NCI-H2171 treated with DMSO at 0.1 percent for 48 hours (cell line): Measurements from ENCODE around the gene ANKS1B.
"Not testable (repeated sequence)": the region's sequence is repeated elsewhere in the genome, so short reads cannot be mapped to it uniquely, and the experiment has no call there.

ENCODE experiments used
- DNase-seq: peaks from one replicate; lab custom pipeline; 2025; lab: John Stamatoyannopoulos, UW

The ANKS1B gene

DNA sequence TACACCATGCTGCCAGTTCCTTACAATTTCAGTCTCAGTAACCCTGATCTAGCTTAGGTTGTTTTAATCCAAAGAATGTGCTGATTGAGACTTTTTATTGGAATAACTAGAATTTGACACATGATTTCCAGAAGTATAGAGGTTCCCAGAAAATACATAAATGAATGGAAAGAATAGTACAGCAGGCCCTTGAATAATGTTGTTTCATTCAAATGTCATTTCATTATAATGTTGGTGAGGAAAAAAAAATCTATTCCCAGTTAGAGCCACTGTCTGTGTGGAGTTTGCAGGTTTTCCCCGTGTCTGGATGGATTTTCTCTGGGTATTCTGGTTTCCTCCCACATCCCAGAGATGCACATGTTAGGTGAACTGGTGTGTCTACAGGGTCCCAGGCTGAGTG is 610.7 kb downstream of the ANKS1B start:
- DNase-seq: no peak

GRCh38 chr12:99372257-99372920 is 612.3 kb downstream of the ANKS1B start:
- no peak for DNase-seq

GRCh38 chr12:99370421-99371138 is 614.2 kb downstream of the ANKS1B start:
- no peak for DNase-seq

- DNase-seq: peak; percentile 4
Measured at GRCh38 chr12:99367181-99367580, 617.6 kb downstream of the ANKS1B start.

- no peak for DNase-seq
Measured at GRCh38 chr12:99352269-99352668, 632.5 kb downstream of the ANKS1B start.

GRCh38 chr12:99343960-99344359 is 640.8 kb downstream of the ANKS1B start:
- no peak for DNase-seq

DNA sequence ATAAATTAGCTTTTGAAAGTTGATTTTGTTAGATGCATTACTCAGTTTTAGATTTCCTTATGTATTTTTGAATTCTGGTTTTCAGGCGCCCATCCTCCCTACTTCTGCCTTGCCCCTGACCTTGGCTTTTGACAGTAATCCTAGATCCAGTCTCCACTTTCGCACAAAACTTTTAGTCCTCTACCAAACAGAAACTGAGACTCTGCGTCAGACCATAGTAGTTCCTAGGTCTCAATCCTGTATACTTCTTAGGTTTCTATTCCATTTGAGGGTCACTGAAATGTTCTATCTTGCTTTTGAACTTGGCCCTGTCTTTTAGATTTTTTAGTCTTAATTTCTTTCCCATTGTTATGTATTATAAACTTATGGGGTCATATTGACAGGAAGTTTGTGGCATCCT is 645.1 kb downstream of the ANKS1B start:
- DNase-seq: no peak

GRCh38 chr12:99334285-99335056 is 650.3 kb downstream of the ANKS1B start:
- DNase-seq: peak; percentile 8

DNA sequence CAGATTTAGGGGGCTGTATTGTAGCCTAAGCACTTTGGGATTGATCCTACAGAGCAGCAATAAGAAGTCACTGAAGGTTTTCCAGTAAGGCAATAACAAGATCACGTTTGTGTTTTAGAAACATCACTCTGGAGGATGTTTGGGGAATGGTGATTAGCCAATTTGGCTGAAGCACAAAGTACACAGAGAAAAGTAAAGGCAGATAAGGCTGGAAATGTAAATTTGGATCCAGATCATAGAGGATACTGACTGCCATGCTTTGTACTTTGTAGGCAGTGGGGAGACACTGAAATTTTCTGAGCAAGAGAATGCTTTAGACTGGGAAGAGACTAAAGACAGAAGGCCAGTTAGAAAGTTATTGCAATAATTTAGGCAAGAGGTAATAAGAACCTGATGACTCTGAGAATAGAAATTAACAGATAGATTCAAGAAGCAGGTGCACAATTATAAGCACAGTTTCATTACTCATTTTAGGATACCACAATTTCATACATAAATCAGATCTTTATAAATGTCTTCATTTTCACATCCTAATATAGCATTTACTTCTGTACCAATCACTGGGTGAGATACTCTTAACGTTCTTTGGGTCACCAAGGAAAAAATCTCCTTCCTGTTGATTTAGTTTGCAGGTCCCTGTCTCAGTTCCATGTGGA is 651.7 kb downstream of the ANKS1B start:
- no peak for DNase-seq

GRCh38 chr12:99330216-99330615 is 654.5 kb downstream of the ANKS1B start:
- no peak for DNase-seq

DNA sequence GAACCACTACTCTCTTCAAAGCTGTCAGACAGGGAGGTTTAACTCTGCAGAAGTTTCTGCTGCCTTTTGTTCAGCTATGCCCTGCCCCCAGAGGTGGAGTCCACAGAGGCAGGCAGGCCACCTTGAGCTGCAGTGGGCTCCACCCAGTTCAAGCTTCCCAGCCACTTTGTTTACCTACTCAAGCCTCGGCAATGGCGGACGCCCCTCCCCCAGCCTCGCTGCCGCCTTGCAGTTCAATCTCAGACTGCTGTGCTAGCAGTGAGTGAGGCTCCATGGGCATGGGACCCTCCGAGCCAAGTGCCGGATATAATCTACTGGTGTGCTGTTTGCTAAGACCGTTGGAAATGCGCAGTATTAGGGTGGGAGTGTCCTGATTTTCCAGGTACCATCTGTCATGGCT is 663.5 kb downstream of the ANKS1B start:
- DNase-seq: not testable (repeated sequence)

DNA sequence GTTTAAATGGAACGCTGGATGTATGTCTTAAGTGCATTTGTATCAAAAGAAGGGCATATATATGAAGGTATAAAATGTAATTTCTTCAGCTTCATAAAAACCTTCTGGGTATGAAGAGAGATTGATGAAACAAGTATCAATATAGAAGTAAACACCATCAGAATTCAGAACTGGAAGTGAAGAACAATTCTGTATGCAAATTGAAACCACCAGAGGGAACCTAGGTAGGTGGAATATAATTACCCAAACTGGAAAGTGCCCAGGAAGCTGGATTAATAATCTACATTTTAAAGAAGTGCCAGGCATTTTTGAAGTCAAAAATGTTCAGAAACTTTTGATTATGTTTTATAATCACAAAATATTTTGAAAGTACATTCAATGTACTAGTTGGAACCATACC is 673.4 kb downstream of the ANKS1B start:
- no peak for DNase-seq

DNA sequence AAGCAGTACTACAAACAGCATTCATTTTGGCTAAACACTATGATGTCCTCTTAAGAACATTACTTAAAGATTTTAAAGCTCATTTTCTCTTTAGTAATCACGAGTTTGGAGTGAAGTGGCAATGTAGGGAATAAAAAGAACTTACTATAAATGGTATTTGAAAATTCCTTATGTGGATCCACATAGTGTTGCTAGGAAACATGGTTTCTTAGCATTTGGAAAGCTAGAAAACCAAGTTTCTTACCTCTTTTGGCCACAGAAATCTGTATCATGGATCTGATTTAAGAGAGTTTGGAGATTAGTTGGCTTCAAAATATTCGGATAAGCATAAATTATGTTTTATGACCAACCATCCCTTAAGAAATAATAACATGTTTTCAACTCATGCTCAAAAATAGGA is 674.9 kb downstream of the ANKS1B start:
- DNase-seq: no peak

GRCh38 chr12:99302874-99303273 is 681.9 kb downstream of the ANKS1B start:
- DNase-seq: no peak

GRCh38 chr12:99287136-99287535 is 697.6 kb downstream of the ANKS1B start:
- DNase-seq: no peak

GRCh38 chr12:99284161-99284560 is 700.6 kb downstream of the ANKS1B start:
- no peak for DNase-seq

GRCh38 chr12:99282624-99283023 is 702.1 kb downstream of the ANKS1B start:
- no peak for DNase-seq

DNA sequence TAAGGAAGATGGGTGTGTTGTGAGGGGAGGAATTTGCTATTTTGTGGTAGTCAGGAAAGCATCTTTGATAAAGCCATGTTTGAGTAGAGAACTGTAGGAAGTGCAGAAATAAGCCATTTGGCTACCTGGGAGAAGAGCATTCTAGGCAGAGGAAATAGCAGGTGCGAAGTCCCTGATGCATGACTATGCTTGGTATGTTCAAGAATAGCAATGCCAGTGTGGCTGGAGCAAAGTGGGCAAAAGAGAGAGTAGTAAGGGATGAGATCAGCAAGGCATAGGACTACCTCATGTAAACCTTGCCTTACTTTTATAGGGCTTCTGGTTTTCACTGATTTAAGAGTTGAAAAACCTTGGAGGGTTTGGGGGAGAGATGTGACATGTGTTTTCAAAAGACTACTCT is 702.6 kb downstream of the ANKS1B start:
- no peak for DNase-seq

DNA sequence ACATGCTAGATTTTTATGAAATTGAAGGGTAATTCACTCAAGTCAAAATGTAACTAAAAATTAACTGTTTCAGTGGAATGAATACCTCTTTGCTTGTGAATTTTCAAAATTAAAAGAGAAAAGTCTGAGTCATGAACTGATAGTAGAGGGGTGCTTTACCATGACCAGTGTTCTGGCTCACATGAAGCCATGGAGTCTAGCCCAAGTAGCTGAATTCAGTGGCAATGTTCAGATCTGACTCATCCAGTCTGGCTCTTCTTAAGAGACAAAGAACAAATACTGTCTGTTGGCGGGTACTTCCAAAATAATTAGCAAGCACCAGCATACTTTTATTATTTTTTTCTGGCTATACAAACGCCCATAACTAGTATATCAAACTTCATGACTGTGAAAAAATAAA is 703.5 kb downstream of the ANKS1B start:
- no peak for DNase-seq

DNA sequence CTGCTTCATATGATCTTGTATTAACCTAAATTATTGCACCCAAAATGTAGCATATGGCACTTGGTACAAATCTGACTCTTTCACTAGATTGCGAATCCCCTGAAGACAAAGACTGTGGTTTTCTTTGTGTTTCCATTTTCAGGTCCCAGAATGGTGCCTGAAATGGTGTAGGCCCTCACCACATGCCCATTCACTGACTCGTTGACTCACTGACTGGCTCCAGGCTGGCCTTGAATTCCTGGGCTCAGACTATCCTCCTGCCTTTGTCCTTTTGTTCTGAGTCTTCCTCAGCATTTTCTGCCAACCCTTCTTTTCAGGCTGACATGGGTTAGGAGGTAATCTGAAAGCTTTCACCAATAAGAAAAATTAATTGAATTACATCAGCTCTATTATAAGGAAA is 705.8 kb downstream of the ANKS1B start:
- no peak for DNase-seq

DNA sequence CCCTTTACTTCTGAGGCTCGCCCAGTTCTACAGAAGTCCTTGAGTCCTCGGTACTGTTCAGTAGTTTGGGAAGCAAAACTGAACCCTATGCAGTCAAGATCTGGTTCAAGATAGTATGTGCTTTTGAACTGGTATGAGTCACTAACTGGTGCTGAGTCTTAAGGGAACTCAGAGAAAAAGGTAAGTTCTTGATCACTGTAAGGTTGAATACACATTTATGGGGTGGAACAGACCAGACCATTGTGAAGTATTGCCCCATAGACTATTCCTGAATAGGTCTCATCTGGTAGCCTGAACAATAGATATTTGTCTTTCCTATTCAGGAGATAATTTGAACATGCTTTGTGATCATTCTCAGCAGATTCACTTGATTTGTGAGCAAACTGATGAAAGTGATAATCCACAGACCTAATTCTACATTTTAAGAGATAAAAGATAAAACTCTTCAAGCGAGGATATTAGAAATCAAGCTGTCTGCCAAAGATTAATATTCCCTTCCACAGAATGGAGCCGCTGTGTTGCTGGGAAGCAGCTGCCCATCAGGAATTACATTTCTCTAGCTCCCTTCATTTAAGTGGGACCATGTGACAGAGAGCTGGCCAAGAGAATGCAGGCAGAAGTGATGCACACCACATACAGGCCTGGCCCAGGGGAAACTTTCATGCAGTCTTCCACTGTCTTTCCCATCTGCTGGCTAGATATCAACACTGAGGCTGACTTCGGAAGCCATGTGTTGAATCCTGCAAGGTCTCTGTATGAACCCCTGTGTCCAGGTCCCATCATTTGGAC is 707.0 kb downstream of the ANKS1B start:
- no peak for DNase-seq

DNA sequence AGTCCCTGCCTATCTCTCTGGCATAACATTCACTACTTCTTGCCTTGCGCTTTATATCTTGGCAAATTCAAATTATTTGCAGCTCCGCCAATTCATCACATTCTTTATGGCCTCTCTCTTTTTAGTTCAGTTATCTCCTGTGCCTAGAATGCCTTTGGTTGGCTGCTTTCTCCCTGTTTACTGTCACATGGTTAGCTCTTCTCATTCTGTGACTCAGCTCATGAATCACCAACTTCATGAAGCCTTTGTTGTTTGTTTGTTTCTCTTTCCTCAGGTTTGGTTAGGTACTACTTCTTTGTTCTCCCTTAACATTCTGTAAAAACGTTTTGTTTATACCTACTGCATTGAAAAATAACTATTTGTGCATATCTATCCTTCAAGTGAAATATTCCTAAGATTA is 713.7 kb downstream of the ANKS1B start:
- no peak for DNase-seq
